HEK293 (cell line): ENCODE data around the gene LIN7C.
A peak's percentile ranks its signal among the peaks of the same experiment; 100 is the strongest.

Experiments used
- BCL11A ChIP-seq: fragments of 450-650 bp; formaldehyde crosslinking; IDR thresholded peaks from 2 replicates; pipeline ENCODE4 v1.5.1; 2016; ENCODE audit warnings: low read depth, missing biosample characterization, missing genetic modification characterization
- FEZF1 ChIP-seq: fragments of 450-650 bp; formaldehyde crosslinking; IDR thresholded peaks from 2 replicates; pipeline ENCODE4 v1.5.1; 2016; ENCODE audit warnings: missing biosample characterization, missing genetic modification characterization
- KLF9 ChIP-seq: fragments of 450-650 bp; formaldehyde crosslinking; IDR thresholded peaks from 2 replicates; pipeline ENCODE4 v1.5.1; 2016; ENCODE audit warnings: missing biosample characterization, missing genetic modification characterization, low read depth
- PATZ1 ChIP-seq: fragments of 450-650 bp; formaldehyde crosslinking; IDR thresholded peaks from 2 replicates; pipeline ENCODE4 v1.5.1; 2016; ENCODE audit warnings: missing biosample characterization, missing genetic modification characterization
- SP7 ChIP-seq: fragments of 450-650 bp; formaldehyde crosslinking; IDR thresholded peaks from 2 replicates; pipeline ENCODE4 v1.5.1; 2016; ENCODE audit warnings: missing biosample characterization, missing genetic modification characterization
- TRIM28 ChIP-seq: IDR thresholded peaks from 2 replicates; pipeline ENCODE4 v1.6.1; 2011; ENCODE audit warnings: low read length, control low read depth, borderline replicate concordance
- YY1 ChIP-seq: fragments of 450-650 bp; formaldehyde crosslinking; IDR thresholded peaks from 2 replicates; pipeline ENCODE4 v1.5.1; 2018; ENCODE audit warnings: missing biosample characterization, missing genetic modification characterization
- YY2 ChIP-seq: fragments of 450-650 bp; formaldehyde crosslinking; IDR thresholded peaks from 2 replicates; pipeline ENCODE4 v1.5.1; 2016; ENCODE audit warnings: missing biosample characterization, missing genetic modification characterization
- ZBTB44 ChIP-seq: fragments of 450-650 bp; IDR thresholded peaks from 2 replicates; pipeline ENCODE4 v1.5.1; 2018; ENCODE audit warnings: missing biosample characterization, mild to moderate bottlenecking, missing genetic modification characterization
- ZBTB6 ChIP-seq: fragments of 450-650 bp; formaldehyde crosslinking; IDR thresholded peaks from 2 replicates; pipeline ENCODE4 v1.5.1; 2017; ENCODE audit warnings: missing biosample characterization, missing genetic modification characterization
- ZNF10 ChIP-seq: fragments of 450-650 bp; formaldehyde crosslinking; IDR thresholded peaks from 2 replicates; pipeline ENCODE4 v1.5.1; 2017; ENCODE audit warnings: missing biosample characterization, missing genetic modification characterization
- ZNF155 ChIP-seq: fragments of 450-650 bp; formaldehyde crosslinking; IDR thresholded peaks from 2 replicates; pipeline ENCODE4 v1.5.1; 2016; ENCODE audit warnings: missing biosample characterization, missing genetic modification characterization
- ZNF19 ChIP-seq: fragments of 450-650 bp; formaldehyde crosslinking; IDR thresholded peaks from 2 replicates; pipeline ENCODE4; 2016; ENCODE audit warnings: missing biosample characterization, missing genetic modification characterization, low read depth
- ZNF341 ChIP-seq: fragments of 450-650 bp; formaldehyde crosslinking; IDR thresholded peaks from 2 replicates; pipeline ENCODE4; 2016; ENCODE audit warnings: low read depth, missing biosample characterization, missing genetic modification characterization
- ZNF391 ChIP-seq: fragments of 450-650 bp; formaldehyde crosslinking; IDR thresholded peaks from 2 replicates; pipeline ENCODE4 v1.5.1; 2016; ENCODE audit warnings: low read depth, missing biosample characterization, missing genetic modification characterization, borderline replicate concordance
- ZNF416 ChIP-seq: fragments of 450-650 bp; formaldehyde crosslinking; IDR thresholded peaks from 2 replicates; pipeline ENCODE4 v1.5.1; 2016; ENCODE audit warnings: missing biosample characterization, missing genetic modification characterization
- ZNF513 ChIP-seq: fragments of 450-650 bp; IDR thresholded peaks from 2 replicates; pipeline ENCODE4 v1.5.1; 2018; ENCODE audit warnings: missing biosample characterization, missing genetic modification characterization
- ZNF518A ChIP-seq: fragments of 450-650 bp; formaldehyde crosslinking; conservative IDR thresholded peaks from 2 replicates; pipeline ENCODE4 v1.5.1; 2016; ENCODE audit warnings: low read depth, missing biosample characterization, missing genetic modification characterization
- ZNF549 ChIP-seq: fragments of 450-650 bp; IDR thresholded peaks from 2 replicates; pipeline ENCODE4 v1.5.1; 2018; ENCODE audit warnings: missing biosample characterization, missing genetic modification characterization, mild to moderate bottlenecking, inconsistent platforms, moderate library complexity
- ZNF558 ChIP-seq: fragments of 450-650 bp; formaldehyde crosslinking; IDR thresholded peaks from 2 replicates; pipeline ENCODE4 v1.5.1; 2016; ENCODE audit warnings: missing biosample characterization, missing genetic modification characterization
- ZNF623 ChIP-seq: fragments of 450-650 bp; formaldehyde crosslinking; IDR thresholded peaks from 2 replicates; pipeline ENCODE4 v1.5.1; 2016; ENCODE audit warnings: missing biosample characterization, missing genetic modification characterization
- ZNF629 ChIP-seq: fragments of 450-650 bp; formaldehyde crosslinking; IDR thresholded peaks from 2 replicates; pipeline ENCODE4 v1.5.1; 2017; ENCODE audit warnings: missing biosample characterization, missing genetic modification characterization
- ZNF658 ChIP-seq: fragments of 450-650 bp; formaldehyde crosslinking; IDR thresholded peaks from 2 replicates; pipeline ENCODE4; 2016; ENCODE audit warnings: missing biosample characterization, missing genetic modification characterization
- ZNF692 ChIP-seq: fragments of 450-650 bp; formaldehyde crosslinking; IDR thresholded peaks from 2 replicates; pipeline ENCODE4 v1.5.1; 2016; ENCODE audit warnings: missing biosample characterization, missing genetic modification characterization
- ZNF747 ChIP-seq: fragments of 450-650 bp; formaldehyde crosslinking; IDR thresholded peaks from 2 replicates; pipeline ENCODE4 v1.5.1; 2016; ENCODE audit warnings: missing biosample characterization, missing genetic modification characterization

The LIN7C gene

GRCh38 chr11:27506200-27507182, at the start of gene LIN7C (continued):
- TF ChIP-seq ZNF518A (tag by site-specific recombination) (peak; percentile 90), ZNF341 (tag by site-specific recombination) (peak; percentile 49), ZNF558 (tag by site-specific recombination) (no peak), ZNF391 (peak; percentile 12; the same call in 1 of the 2 replicates), PATZ1 (no peak), ZNF629 (tag by site-specific recombination) (peak; percentile 86), ZBTB44 (tag by site-specific recombination) (no peak), ZNF747 (no peak), ZNF19 (tag by site-specific recombination) (no peak), ZNF658 (tag by site-specific recombination) (no peak), KLF9 (peak; percentile 59; the same call in 1 of the 2 replicates), TRIM28 (no peak), ZNF549 (tag by site-specific recombination) (no peak), ZNF10 (tag by site-specific recombination) (peak; percentile 65; the same call in 1 of the 2 replicates), ZNF155 (tag by site-specific recombination) (no peak), ZBTB6 (tag by site-specific recombination) (0 out of 2 replicates have a peak, but pooled peaks have one; percentile 17), YY1 (peak; percentile 66), BCL11A (tag by site-specific recombination) (no peak), ZNF623 (tag by site-specific recombination) (no peak), ZNF416 (tag by site-specific recombination) (no peak), SP7 (peak; percentile 59), ZNF513 (tag by site-specific recombination) (no peak), FEZF1 (tag by site-specific recombination) (0 out of 2 replicates have a peak, but pooled peaks have one; percentile 21), YY2 (tag by site-specific recombination) (peak; percentile 85), ZNF692 (tag by site-specific recombination) (0 out of 2 replicates have a peak, but pooled peaks have one; percentile 28)
- TF ChIP-seq, all 188 proteins: peak for 35
